Lower leg skin (tissue), 3 donors: ENCODE measurements around the gene TBX10.

ENCODE experiments used
- CTCF ChIP-seq, 3 donors: fragments of 450-650 bp; IDR thresholded peaks; one replicate each; pipeline ENCODE4 v1.5.1; 2016; ENCODE audit warnings: antibody characterized with exemption in 3 of 3, mild to moderate bottlenecking in 3 of 3, moderate library complexity in 2 of 3
- POLR2A ChIP-seq, 2 donors: fragments of 450-650 bp; IDR thresholded peaks; one replicate each; pipeline ENCODE4 v1.6.1; 2016 to 2017; ENCODE audit warnings: antibody characterized with exemption in 2 of 2, mild to moderate bottlenecking in 1 of 2, moderate library complexity in 1 of 2

- no peak for TF ChIP-seq CTCF (IDR thresholded peaks at IDR 0.05)
- no peak for TF ChIP-seq POLR2A (IDR thresholded peaks at IDR 0.05)
Observed at GRCh38 chr11:67584205-67584880, 55.2 kb downstream of the TBX10 start.
